Keratinocyte (primary cell): Measurements from ENCODE around the gene EHMT1. TPM values are rescaled to one million over a fixed set of nuclear protein-coding genes. Genes with fewer than 3 reads are reported as not detected.

Experiments
- DNase-seq: peaks from one replicate; pipeline ENCODE4 v3.0.0-alpha.2; 2011; ENCODE audit warnings: low read depth, missing footprints, low spot score
- FAIRE-seq: peaks from 2 replicates; lab custom pipeline; 2011; peaks lifted over from hg19 to GRCh38; lab: Jason Lieb, UNC
- H2AFZ ChIP-seq: 2 replicates; pipeline ENCODE4 v1.6.0; 2012; ENCODE audit warnings: low read length, control low read depth, inconsistent platforms; ENCODE audit not compliant: control insufficient read depth
- H3K27ac ChIP-seq: 2 replicates; pipeline ENCODE4 v1.5.1; 2011; ENCODE audit warnings: low read length; ENCODE audit not compliant: control insufficient read depth, insufficient read depth
- H3K27me3 ChIP-seq: 3 replicates; pipeline ENCODE4 v1.6.0; 2011; ENCODE audit warnings: low read length; ENCODE audit not compliant: control insufficient read depth, insufficient read depth; ENCODE audit errors: extremely low read depth
- H3K36me3 ChIP-seq, 2 experiments: 2 replicates in 1 of 2; 3 replicates in 1 of 2; pipeline ENCODE4 v1.5.1; 2011; ENCODE audit warnings: low read length in 2 of 2, mild to moderate bottlenecking in 1 of 2; ENCODE audit not compliant: control insufficient read depth in 2 of 2, insufficient read depth in 2 of 2; ENCODE audit errors: extremely low read depth in 1 of 2
- H3K4me1 ChIP-seq: 3 replicates; pipeline ENCODE4 v1.5.1; 2011; ENCODE audit warnings: low read length; ENCODE audit not compliant: control insufficient read depth, insufficient read depth; ENCODE audit errors: extremely low read depth
- H3K4me2 ChIP-seq: 3 replicates; pipeline ENCODE4 v1.6.0; 2011; ENCODE audit warnings: low read depth, low read length; ENCODE audit not compliant: control insufficient read depth, insufficient read depth; ENCODE audit errors: extremely low read depth
- H3K4me3 ChIP-seq, 3 experiments: fragments of 200-600 bp in 1 of 3; sonication (generic) in 1 of 3; 2 replicates in 2 of 3; 3 replicates in 1 of 3; pipeline ENCODE4 v1.5.1; 2011 to 2016; ENCODE audit warnings: low read length in 3 of 3, mild to moderate bottlenecking in 3 of 3, control low read depth in 2 of 3, inconsistent platforms in 1 of 3, low read depth in 1 of 3, mixed read lengths in 1 of 3, mixed run types in 1 of 3, moderate library complexity in 1 of 3; ENCODE audit not compliant: control insufficient read depth in 2 of 3, insufficient read depth in 2 of 3; ENCODE audit errors: extremely low read depth in 1 of 3
- H3K79me2 ChIP-seq: 2 replicates; pipeline ENCODE4 v1.6.0; 2012; ENCODE audit warnings: low read length; ENCODE audit not compliant: control insufficient read depth, insufficient read depth
- H3K9ac ChIP-seq: 3 replicates; pipeline ENCODE4 v1.6.0; 2011; ENCODE audit warnings: low read length; ENCODE audit not compliant: control insufficient read depth, insufficient read depth; ENCODE audit errors: extremely low read depth
- H3K9me1 ChIP-seq: 3 replicates; pipeline ENCODE4 v1.6.0; 2011; ENCODE audit warnings: low read length; ENCODE audit not compliant: control insufficient read depth, insufficient read depth; ENCODE audit errors: extremely low read depth
- H3K9me3 ChIP-seq: 2 replicates; pipeline ENCODE4 v1.5.1; 2012; ENCODE audit warnings: low read depth, low read length; ENCODE audit not compliant: control insufficient read depth
- H4K20me1 ChIP-seq: 3 replicates; pipeline ENCODE4 v1.6.0; 2011; ENCODE audit warnings: low read length; ENCODE audit not compliant: control insufficient read depth, insufficient read depth; ENCODE audit errors: extremely low read depth
- CTCF ChIP-seq, 3 experiments: IDR thresholded peaks in 1 of 3; conservative IDR thresholded peaks in 1 of 3; optimal IDR thresholded peaks in 1 of 3; 2 replicates in 2 of 3; 3 replicates in 1 of 3; pipeline versions ENCODE3 to v1.5.1; 2011; ENCODE audit warnings: low read length in 3 of 3, mild to moderate bottlenecking in 3 of 3, moderate library complexity in 2 of 3, control low read depth in 1 of 3, inconsistent platforms in 1 of 3; ENCODE audit not compliant: insufficient read depth in 2 of 3; ENCODE audit errors: extremely low read depth in 1 of 3
- EZH2 ChIP-seq: IDR thresholded peaks from one replicate; pipeline ENCODE4 v1.6.1; 2012; ENCODE audit warnings: inconsistent platforms, mild to moderate bottlenecking, low read length, moderate library complexity
- dilution Hi-C: fragments of 300-500 bp; cut with MboI; formaldehyde crosslinking; loops from one replicate; pipeline ENCODE4 v1.7.0; 2020; ENCODE audit warnings: low sequenced_read_pairs; ENCODE audit not compliant: extremely low pct_ligation_motif_present
- polyA plus RNA-seq, 5 experiments: library from polyadenylated mRNA; depleted of rRNA in 3 of 5; stranded (reverse) in 3 of 5; stranded (forward) in 1 of 5; unstranded in 1 of 5; fragments of >200 nt; gene quantifications; 1 replicate in 1 of 5; 2 replicates in 3 of 5; 3 replicates in 1 of 5; pipeline versions ENCODE4 v1.2.1 to v1.2.3, GENCODE V29; 2011 to 2012; ENCODE audit warnings: missing spikeins in 2 of 5, low read depth in 1 of 5, low replicate concordance in 1 of 5

EHMT1 gene
- polyA plus RNA-seq, 1 donor (not counting 4 experiments of a cell fraction or from before 2014, with no cell fraction given) = 25.9 TPM

DNA sequence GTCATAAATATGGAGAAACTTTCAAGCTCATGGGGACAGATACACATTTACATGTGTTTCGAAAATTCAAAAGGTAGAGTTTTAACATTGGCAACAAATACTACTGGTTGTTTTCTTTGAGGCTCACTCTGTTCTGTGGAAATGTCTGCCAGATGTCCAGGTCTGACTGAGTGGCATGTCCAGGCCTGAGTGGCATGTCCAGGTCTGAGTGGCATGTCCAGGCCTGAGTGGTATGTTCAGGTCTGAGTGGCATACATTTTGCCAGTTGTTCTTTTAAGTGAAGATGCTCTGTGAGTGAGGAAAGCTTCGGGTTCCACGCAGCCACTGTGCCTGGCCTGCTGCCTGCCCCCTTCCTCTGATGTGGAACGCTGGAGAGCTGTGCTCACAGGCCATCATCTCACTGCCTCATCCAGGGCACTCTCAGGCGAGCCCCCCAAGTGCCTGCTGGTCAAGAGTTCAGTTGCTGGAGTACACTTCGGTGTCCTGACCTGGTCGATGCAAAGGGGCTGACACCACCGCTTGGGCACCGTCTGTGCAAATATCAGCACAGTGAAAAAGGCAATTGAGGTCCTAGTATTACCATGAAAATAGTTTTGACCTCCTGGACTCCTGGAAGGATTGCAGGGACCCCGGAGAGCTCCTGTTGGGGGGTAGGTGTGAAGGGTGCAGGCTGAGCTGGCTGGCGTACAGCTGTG is 89.9 kb downstream of the EHMT1 start:
- peaks cover 22% of the 10 kb centered on the region for H3K4me1 ChIP-seq
- peaks cover 16% of the 10 kb centered on the region for H4K20me1 ChIP-seq

DNA sequence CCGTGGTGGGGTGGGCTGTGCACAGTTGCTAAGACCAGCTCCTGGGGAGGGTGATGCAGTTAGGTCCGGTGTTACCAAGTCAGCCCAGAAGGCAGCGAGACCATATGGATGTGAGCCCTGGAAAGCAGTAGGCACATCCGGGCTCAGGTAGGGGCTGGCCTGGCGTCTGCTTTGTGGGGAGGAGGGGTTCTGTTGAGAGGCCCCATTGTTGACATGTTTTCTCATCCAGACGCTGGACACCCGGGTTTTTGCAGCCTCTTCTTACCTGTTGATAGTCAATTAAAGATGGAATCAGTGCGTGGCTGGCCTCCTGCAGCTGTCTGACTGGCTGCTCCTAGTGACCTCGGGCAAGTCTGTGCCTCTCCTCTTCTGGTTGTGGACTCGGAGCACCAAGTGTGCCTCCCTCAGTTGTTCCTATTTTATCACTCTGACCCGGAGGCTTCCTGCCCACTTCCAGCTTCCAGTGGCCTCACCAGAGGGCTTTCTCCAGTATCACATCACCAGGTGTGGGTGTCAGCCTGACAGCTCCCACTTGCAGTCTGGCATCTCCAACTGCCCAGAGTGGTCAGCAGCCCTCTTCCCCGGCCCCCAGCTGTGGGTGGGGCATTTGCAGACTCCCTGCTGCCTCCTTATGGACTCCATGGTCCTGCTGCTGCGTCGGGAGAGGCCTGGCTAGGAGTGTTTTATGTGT is 90.8 kb downstream of the EHMT1 start:
- Histone ChIP-seq H3K9me3 (no peaks in the 10 kb centered on the region), H3K4me3 (no peak overlapping the region), H3K9ac (no peak overlapping the region), H3K4me1 (peaks cover 22% of the 10 kb centered on the region), H3K27ac (no peak overlapping the region), H4K20me1 (peaks cover 16% of the 10 kb centered on the region), H3K4me2 (no peak overlapping the region), H3K36me3 (peaks cover 9 to 12% of the 10 kb centered on the region in 2 experiments), H3K79me2 (peaks cover 60% of the 10 kb centered on the region), H3K27me3 (no peaks in the 10 kb centered on the region), H2AFZ (no peak overlapping the region), H3K9me1 (peaks cover 6% of the 10 kb centered on the region)
- DNase-seq (no peak), FAIRE-seq (no peak)
- TF ChIP-seq EZH2 = no peak
- TF ChIP-seq CTCF (optimal IDR thresholded peaks at IDR 0.05 in 1 of 3, IDR thresholded peaks at IDR 0.05 in 1 of 3, conservative IDR thresholded peaks at IDR 0.05 in 1 of 3; ENCODE audit: extremely low read depth in 1 of 3, insufficient read depth in 2 of 3, low read length in 3 of 3) = no peak
- dilution Hi-C loops = no loop called here

More for the DNA sequence above, 89.9 kb downstream of the EHMT1 start:
- peaks cover 62% of the 10 kb centered on the region for H3K79me2 ChIP-seq
- no peaks in the 10 kb centered on the region for H3K9me3 ChIP-seq
- peaks cover 9 to 12% of the 10 kb centered on the region in 2 experiments for H3K36me3 ChIP-seq
- no peak overlapping the region for H2AFZ ChIP-seq
- H3K4me2 ChIP-seq = peak overlapping the region; percentile 39
- H3K27me3 ChIP-seq = no peaks in the 10 kb centered on the region
- H3K4me3 ChIP-seq = no peak overlapping the region
- DNase-seq (peak; percentile 57), FAIRE-seq (peak; percentile 51)
- no peak overlapping the region for H3K9ac ChIP-seq
- no peak overlapping the region for H3K27ac ChIP-seq
- dilution Hi-C loops = no loop called here
- TF ChIP-seq EZH2 (no peak), CTCF (optimal IDR thresholded peaks at IDR 0.05 in 1 of 3, IDR thresholded peaks at IDR 0.05 in 1 of 3, conservative IDR thresholded peaks at IDR 0.05 in 1 of 3; ENCODE audit: extremely low read depth in 1 of 3, insufficient read depth in 2 of 3, low read length in 3 of 3) (no peak)
- H3K9me1 ChIP-seq = peaks cover 6% of the 10 kb centered on the region
